ENCODE results near the gene TNIP2.
"Not testable (repeated sequence)": the region's sequence is repeated elsewhere in the genome, so short reads cannot be mapped to it uniquely, and the experiment has no call there.

Gene TNIP2

DNA sequence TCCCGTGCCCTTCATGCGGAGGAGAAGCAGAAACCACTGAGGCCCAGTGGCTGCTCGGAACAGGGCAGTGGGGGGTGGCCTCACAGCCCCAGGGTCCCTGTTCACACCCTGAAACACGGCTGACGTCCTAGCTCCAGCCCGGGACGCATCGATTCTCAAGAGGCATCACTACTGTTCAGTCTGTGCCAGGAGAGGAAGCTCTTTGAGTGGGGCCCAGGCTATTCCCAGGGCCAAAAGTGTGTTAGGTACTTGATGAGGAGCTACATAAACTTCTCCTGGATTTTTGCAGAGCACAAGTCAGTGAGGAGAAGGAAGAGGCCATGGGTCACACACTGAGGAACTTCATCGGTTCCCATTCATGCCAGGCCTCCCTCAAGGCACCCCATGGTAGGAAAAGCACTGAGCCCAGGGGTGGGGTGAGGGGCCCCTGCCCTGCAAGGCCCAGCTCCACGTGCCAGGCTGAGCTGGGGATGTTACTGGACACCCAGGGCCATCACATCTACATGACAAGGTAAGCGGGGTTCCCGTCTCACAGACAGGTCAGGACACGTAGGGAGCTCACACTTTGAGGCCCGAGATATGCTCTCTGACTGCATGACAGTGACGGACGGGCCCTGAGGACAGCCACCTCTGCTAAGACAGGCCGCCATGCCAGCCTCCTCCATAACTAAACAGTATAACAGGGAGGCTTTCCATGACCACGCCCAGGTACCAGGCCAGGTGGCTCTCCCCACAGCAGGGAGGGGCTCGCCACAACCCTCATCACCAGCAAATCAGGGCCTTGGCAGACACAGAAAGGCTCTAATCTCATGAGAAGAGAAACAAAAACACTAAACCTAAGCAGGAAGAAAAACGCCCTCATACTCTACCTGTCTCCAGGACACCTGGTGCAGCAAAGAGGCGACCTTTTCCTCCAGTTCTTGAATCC is 12.4 kb downstream of the TNIP2 start:
- no peak for DNase-seq

DNA sequence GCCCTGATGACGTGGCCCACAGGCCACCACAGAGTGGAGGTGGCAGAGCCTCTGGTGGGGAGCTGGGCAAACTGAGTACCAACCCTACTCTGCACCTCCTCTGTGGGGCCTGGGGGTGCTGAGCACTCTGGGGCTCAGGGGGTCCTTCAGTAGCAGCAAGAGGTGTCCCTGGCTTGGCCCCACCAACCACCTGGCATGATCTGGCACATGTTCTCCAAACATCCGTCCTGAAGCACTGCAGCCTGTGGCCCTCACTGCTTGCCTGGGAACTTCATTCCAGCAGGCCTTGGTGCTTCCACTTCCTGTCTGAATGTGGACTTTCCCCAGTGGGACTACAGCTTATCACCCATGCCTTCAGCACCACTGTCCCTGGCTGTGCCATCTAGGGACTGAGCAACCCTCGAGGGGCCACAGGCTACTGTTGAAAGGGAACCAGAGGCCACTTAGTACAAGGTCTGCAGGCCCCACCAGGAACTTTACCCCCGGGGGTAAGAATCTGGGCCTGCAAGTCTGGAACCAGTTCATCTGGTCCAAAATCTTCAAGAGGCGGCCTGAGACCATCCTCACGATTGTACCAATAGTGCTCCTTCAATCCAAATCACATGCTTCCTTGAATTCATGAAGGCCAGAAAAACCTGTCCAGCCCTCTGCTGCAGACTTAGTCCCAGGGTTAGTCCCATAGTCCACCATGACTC is 13.2 kb downstream of the TNIP2 start:
- DNase-seq = no peak

DNA sequence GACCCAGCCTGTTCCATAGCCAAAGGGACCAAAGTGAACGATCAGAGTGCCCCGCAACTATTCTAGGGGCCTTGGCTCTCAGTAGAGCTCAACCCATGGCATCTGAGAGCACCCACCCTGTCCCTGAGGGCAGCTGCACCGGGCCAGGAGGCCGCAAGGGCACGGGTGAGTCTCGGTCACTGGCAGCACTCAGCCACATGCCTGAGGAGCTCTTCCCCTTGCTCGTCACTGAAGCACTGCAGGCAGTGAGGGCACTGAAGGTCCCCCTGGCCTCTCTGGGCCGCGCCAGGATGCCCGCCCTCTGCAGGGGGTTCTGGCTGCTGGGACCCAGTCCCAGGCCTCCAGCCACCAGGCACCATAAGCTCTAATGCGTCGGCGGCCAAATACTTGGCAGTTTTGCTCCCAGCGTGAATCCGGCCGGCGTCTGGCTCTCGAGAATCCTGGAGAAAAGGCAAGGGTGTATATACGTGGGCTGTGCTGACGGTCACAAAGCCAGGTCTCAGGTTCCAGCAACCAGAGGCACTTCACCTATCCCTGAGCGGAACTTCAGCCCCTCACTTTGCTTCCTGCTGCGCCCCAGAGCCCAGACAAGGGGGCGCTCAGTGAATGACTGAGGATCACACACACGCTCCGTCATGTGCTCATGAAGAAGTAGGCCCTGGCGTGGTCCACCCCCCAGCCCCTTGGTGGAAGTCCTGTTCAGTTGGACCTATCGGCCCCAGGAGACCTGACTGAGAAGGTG is 13.9 kb downstream of the TNIP2 start:
- no peak for DNase-seq

DNA sequence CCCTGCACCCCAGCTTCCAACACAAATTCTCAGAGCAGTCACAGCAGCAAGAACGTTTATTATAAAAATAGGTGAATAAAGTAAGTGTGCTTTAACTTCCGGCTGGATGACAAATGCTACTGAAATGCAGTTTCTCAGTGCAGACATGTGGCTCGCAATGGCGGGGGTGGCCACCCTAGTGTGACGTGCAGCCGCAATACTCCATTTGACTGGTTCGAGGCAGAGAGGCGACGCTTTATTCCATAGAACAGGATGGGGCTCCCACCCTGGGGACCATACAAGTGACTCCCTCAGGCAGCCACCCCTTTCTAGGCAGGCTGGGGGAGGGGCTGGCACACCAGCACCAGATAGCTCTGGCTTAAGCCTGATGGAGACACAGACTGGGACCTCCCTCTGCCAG is 14.5 kb downstream of the TNIP2 start:
- no peak for DNase-seq

DNA sequence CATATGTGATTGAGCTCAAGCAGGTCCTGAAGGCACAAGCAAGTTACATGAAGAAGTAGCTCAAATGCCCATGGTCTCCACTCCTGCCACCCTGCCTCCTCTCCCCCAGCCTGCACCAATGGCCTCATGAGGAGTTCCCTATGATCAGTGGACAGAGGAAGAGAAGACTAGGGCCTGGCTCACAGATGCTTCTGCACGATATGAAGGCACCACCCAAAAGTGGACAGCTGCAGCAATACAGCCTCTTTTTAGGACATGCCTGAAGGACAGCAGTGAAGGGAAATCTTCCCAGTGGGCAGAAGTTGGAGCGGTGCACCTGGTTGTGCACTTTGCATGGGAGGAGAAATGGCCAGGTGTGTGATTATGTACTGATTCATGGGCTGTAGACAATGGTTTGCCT is 17.8 kb downstream of the TNIP2 start:
- not testable (repeated sequence) for DNase-seq

DNA sequence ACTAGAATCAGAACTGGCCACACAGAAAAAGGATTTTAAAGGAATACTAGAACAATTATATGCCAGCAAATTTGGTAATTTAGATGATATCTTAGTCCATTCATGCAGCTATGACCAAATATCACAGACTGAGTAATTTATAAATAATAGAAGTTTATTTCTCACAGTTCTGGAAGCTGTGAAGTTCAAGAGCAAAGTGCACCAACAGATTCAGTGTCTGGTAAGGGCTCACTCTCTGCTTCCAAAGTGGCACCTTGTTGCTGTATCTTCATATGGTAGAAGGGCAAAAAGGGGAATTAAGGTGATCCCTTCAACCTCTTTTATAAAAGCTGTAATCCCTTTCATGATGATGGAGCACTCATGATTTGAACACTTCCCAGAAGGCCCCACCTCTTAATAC is 20.3 kb downstream of the TNIP2 start:
- no peak for DNase-seq

DNA sequence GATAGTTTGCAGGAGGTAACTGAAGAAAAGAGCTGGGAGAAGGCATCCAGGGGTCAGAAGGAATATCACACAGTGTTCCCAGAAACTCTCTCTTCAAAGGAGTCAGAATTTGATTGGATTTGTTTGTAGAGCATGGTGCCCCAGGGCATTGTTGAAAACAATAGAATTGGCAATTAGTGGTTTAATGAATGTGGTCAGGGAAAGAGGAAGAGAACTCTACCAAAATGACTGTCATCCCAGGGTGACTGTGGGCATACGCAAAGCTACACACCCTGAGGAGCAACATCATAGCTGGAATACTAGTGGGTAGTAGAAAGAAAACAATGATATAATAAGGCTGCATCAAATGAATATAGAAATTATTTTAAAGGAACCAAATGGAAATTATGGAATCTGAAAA is 21.5 kb downstream of the TNIP2 start:
- DNase-seq = no peak

DNA sequence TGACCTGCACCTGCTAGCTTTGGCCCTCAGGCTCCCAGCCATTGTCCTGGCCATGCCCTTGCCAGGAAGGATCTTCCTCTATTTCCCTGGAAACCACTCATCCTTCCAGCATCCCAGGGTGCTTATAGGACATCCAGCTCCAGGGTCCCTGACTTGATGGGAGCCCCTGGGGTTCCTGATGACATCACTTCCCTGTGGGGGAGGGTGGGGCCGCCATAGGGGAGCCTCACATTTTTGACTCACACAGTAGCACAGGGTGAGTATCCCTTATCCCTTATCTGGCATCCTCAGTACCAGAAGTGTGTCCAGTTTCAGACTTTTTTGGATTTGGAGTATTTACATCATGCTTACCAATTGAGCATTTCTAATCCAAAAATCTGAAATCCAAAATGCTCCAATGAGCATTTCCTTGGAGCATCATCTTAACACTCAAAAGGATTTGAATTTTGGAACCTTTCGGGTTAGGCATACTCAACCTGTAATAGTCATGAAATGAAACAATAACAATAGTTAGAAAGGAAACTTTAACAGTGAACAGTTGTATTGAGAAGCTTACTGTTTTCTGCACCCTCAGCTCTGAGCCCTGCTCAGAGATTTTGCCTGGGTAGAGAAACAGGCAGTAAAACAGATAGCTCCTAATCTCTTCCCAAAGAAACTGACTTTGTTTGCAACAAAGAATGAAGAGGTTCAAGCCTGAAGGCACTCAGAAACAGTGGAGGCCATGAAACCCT is 22.1 kb downstream of the TNIP2 start:
- no peak for DNase-seq

DNA sequence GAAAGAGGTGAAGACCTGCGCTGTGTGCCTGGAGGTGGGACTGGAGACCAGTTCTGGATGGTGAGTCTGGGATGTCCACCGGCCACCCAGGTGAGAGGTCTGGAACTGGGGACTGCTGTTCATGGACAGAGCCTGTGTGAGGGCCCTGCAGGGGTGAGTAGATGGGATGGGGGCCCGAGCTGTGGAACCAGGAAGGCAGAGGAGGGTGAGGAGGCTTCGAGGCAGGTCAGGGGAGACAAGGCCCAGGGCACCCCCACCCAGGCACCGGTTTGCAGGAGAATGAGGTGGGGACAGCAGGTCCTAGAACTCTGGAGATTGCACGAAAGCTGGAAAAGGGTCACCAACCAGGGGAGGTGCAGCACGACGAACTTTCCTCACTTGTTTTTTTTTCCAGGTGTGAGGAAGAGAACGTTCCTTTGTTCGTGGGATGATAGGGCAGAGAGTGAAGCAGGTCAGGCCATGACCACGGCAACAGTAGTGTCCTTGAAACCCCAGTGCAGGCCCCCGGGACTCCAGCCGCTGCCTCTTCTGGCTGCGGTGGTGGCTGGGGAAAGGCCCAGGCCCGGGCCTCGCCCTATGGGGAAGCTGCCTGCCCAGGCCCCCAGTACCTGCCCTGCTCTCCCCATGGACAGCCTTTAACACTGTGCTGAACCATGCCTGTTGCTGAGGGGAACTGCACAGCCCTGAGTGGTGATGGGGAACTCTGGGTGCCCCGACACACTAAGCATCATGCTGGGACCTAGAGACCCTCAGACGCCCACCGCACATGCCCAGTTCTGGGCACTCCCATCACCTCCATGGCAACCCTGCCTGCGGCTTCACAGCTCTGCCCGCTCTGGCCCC is 22.9 kb downstream of the TNIP2 start:
- no peak for DNase-seq

DNA sequence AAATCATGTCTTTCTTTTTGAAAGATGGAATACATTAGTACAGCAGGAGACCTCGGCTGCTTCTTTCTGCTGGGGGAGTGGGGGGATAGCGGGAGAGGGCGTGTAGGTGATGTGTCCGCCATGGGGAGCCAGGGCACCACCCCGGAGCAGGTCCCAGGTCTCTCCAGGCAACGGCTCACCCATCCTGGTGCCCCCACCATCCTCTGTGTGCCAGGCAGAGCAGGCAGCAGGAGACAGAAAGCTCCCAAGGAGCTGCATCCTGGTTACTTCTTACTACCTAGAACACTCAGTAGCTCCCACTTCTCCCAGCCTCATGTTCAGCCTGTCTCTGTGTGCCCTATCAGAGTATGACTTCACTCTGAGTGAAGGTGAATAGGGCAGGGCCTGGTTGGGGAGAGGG is 23.6 kb downstream of the TNIP2 start:
- no peak for DNase-seq

DNA sequence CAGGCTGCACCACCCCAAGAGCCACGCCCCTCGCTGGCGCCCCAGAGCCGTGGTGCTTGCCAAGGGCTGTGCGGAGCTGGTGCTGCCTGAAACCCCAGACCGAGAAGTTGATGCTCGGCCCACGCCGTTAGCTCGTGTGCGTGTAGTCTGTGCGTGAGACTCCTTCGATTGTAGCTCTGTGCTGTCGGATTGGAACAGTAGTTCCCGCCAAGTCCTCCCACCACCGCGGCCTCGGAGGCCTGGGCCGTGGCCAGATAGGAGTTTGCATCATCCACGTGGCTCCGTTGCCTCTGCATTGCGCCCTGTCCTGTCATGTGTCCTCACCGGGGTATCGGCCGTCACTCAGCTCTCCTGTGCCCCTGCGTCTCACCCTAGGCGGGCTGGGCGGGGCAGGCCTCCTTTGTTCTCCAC is 24.2 kb downstream of the TNIP2 start:
- no peak for DNase-seq

DNA sequence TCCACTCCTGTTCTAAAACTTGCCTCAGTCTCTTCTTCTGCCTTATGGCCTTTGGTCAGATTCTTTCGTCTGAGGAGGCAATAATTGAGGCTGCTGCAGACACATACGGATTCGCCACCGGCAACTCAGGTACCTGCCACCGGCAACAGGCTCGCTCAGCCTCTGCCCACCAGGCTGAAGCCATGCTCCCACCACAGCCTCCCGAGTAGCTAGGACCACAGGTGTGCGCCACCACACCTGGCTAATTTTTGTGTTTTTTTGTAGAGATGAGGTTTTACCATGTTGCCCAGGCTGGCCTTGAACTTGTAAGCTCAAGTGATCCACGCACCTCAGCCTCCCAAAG is 26.6 kb downstream of the TNIP2 start:
- no peak for DNase-seq

DNA sequence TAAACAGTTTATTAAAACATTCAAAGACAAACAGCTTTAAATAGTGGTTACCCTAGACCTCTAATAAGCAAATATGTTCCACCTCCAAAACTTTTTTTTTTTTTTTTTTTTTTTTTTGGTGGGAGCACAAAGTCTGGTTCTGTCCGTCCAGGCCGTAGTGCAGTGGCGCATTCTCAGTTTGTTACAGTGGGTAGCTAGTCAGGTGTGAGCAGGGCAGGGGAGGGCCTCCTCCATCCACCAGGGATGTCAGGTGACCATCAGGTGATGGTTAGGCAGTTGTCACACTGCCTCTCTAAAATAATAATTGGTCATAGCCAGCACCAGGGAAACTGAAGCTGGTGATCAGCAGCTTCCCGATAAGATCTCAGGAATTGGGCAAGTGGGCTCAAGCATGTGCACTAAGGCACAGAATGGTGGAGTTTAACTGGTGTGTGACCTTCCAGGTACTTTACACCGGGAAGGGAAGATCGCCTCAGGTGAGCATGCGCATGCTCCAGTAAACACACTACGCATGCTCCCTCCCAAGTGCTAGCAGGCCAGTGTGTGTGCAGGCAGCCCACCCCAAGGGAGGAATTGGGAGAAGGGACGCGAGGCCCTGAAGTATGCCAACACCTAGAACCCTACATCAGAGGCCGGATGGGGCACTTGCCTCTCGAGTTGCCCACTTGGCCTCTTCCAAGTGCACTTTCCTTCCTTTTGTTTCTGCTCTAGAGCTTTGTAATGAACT is 27.2 kb downstream of the TNIP2 start:
- DNase-seq = no peak

DNA sequence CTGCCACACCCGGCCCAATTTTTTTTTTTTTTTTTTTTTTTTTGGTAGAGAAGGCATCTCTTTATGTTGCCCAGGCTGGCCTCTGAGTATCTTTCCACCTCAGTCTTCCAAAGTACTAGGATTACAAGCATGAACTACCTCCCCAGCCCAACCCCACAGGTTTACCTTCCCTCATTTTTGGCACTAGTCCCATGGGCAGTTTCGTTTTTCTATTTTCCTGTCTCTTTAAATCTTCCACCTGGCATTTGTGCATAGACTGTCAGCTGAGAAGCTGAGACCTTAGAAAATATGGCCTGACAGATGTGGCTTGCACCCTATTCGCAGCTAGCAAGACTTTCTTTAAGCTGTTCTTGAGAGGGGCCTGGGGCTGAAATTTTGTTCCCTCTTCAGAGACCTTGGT is 27.9 kb downstream of the TNIP2 start:
- DNase-seq = no peak

DNA sequence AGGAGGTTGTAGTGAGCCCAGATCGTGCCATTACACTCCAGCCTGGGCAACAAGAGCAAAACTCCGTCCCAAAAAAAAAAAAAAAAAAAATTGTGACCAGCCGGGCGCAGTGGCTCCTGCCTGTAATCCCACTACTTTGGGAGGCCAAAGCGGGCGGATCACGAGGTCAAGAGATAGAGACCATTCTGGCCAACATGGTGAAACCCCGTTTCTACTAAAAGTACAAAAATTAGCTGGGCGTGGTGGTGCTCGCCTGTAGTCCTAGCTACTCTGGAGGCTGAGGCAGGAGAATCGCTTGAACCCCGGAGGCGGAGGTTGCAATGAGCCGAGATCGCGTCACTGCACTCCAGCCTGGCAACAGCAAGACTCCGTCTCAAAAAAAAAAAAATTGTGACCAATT is 29.3 kb downstream of the TNIP2 start:
- not testable (repeated sequence) for DNase-seq

DNA sequence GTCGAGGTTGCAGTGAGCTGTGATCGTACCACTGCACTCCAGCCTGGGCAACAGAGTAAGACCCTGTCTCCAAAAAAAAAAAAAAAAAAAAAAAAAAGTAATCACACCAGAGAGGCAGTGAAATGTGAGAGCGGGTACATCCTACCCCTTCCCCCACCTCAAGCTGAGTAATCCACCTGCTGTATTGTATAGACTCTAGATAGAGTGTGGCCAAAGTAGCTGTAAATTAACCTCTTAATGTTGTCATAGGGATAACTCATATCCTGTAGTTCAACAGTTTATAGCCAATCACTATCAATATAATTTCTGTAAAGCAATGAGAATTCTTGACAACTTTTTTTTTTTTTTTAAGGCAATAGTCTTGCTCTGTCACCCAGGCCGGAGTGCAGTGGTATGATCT is 30.8 kb downstream of the TNIP2 start:
- no peak for DNase-seq

DNA sequence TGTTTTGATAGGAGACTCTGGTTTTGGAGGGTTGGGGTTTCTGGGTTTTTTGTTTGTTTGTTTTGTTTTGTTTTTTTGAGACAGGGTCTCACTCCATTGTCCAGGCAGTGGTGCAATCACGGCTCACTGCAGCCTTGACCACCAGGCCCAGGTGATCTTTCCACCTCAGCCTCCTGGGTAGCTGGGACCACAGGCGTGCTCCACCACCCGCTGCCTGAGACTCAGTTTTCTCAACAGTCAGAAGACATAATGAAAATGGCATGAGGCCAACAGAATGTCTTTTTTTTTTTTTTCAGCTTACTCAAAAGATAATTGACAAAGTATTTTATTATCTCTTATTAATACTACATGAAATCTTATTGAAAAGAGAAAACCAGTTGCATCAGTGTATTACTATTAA is 32.4 kb downstream of the TNIP2 start:
- DNase-seq = no peak

DNA sequence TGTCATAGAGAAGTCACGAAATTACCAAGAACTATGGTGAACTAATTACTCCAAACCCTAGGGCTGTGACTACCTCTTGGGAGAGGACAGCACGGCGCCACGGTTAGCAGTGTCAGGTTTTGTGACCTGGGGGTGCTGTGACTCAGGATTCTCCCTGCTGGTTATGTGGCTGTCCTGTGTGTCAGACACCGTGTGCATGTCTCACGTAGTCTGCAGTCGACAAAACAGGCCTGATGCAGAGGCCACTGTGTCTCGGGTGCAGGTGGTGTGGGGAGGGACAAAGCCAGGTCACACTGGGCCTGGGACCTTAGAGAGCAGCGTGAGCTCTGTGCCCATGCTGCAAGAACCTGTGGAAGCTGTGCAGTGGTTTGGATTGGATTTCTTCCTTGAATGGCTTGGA is 34.1 kb downstream of the TNIP2 start:
- DNase-seq = no peak

DNA sequence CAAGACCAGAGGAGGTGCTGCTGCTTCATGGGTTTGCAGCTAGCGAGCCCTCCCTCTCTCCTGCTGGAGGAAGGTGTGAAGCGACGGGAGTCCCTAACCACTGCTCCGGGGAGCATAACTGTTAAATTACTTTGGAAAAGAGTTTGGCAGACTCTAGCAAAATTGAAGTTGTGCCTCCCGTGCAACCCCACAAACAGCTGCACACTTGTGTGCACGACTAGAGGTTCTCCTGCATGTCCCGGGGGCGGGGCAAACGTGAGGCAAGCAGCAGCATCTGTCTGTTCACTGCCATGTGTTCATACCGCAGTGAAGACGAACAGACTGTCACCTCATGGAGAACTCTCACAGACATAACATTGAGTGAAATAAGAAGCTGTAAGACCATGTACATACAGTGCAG is 34.5 kb downstream of the TNIP2 start:
- DNase-seq = no peak

DNA sequence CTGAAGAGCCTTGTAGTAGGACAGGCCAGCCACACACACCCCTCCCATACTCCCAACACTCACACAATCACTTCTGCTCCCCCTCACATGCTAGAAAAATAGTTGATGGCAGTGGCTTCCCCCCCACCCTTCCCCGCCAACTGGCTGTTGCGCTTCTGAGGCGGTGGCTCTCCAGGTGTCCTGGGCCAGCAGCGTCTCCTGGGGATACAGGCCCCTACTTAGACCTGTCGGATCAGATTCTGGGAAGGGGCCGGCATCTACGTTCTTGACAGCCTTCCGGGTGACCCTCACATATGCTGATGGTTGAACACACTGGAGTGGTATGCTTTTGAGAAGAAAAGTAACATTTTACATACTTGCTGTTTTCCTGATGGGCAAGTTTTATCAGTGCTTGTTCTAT is 39.9 kb downstream of the TNIP2 start:
- DNase-seq = no peak

DNA sequence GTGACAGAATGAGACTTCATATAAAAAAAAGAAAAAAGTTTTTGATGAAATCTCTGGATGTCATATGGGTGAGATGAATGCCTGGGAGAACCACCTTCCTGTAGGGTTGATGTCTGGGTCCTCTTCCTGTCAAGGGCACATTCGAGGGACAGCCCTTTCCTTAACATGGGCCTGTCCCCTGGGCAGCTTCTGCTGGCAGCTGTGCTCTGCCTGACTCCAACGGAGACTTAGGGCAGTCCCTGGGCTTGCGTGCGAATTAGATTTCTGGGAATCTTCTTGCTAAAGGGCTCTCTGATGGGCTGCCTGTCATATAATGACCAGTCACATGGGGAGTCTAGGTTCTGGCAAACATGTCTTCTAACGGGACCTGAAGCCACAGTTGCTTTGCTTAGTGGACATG is 40.7 kb downstream of the TNIP2 start:
- DNase-seq = no peak

DNA sequence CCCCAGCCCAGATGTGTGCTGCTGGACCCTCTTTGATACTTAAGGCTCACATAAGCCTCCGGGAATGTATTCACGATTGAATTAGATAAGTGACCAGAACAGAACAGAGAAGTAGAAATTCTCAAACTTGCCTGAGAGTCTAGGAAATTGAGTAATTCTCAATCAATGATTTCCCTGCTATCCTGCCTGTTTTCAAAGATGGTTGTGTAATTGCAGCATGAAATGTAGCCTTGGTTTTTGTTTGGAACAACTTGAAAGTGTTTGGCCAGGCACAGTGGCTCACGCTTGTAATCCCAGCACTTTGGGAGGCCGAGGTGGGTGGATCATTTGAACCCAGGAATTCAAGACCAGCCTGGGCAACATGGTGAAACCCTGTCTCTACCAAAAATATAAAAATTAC is 41.2 kb downstream of the TNIP2 start:
- no peak for DNase-seq
